GM19238 (cell line): ENCODE measurements around the gene BSND.

Experiments
- DNase-seq: peaks from one replicate; pipeline ENCODE4 v3.0.0; 2011; ENCODE audit warnings: low spot score; ENCODE audit not compliant: insufficient read length

Gene BSND

GRCh38 chr1:54990916-54991315, 7.8 kb upstream of the BSND start:
- no peak for DNase-seq

DNA sequence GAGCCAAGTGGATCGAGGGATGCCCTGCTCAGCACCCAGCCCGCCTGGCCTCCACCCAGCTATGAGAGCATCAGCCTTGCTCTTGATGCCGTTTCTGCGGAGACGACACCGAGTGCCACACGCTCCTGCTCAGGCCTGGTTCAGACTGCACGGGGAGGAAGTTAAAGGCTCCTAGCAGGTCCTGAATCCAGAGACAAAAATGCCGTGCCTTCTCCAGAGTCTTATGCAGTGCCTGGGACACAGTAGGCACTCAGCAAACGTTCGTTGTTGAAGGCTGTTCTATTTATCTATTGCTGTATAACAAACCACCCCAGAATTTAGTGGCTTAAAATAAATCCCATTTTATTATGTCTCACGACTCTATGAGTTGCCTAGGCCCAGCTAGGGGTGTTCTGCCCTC, 6.8 kb upstream of the BSND start:
- DNase-seq, result no peak

DNA sequence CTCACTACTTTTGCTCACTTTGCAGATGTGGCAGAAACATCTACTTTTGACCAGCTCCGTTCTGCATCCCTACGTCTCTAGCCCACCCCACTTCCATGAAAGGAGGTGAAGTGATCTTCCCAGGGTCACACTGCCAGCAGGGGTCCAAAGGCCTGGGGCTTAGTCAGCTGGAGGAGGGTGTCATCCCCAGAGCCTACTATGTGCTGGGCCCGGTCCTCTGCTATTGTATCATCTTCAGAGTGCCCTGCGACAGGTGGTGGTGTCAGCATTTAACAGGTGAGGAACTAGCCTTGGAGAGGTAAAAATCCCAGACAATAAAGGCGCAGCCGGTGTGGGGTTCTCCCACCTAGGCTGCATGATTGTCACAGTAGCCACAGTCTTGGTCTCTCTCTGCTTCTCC, 5.6 kb upstream of the BSND start:
- DNase-seq, result no peak

DNA sequence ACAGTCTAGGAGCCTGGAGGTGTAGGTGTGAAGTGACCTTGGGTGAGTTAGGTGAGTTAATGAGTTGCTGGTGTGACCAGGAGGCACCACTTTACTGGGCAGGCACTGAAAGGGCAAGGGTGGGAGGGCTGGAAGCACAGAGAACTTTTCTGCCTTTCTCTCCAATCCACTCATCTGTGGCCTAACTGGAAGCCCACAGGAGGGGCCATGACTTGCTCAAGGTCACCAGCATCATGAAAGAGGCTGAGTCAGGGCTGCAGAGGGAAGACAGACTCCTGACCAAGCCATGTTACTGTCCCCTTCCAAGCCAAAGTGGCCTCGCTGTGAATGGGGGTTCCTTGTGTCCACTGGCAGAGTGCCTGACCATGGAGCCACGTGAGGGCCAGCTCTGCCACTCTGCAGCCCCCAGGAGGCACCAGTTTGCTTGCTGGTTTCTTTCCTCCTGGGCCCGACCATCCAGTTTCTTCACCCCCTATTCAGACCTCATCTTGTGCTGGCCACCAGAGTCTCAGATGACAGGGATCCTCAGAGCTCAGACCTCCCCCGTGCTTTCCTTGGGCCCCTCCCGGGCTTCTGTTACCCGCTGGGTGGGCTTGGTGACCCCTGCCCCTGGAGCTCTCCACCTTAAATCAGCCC, 4.3 kb upstream of the BSND start:
- no peak for DNase-seq

DNA sequence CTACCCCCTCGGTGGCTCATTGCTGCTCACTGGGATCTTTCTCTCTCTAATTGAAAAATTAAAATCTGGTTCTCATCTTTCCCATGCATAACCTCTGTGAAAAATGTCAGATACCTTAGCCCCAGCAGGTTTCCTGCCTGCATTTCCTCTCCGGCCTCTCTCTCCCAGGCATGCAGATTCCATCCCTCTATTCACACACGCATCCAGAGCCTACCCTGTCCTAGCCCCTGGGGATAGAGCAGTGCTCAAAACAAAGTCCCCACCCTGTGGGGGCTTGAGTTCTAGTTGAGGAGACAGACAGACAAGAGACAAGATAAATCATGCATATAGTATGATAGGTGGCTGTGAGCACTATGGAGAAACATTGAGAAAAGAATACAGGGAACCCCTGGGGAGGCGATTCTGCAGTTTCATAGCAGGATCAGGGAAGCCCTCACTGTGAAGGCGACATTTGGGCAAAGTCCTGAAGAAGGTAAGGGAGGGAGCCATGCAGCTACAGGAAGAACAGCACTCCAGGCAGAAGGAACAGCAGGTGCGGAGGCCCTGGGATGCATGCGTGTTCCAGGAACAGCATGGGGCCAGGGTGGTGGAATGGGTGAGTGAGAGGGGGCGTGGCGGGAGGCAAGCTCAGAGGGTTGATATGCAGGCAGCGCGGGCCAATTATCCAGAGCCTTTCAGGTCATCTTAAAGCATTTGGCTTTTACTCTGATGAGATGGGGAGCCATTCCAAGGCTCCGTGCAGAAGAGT, 3.5 kb upstream of the BSND start:
- no peak for DNase-seq

DNA sequence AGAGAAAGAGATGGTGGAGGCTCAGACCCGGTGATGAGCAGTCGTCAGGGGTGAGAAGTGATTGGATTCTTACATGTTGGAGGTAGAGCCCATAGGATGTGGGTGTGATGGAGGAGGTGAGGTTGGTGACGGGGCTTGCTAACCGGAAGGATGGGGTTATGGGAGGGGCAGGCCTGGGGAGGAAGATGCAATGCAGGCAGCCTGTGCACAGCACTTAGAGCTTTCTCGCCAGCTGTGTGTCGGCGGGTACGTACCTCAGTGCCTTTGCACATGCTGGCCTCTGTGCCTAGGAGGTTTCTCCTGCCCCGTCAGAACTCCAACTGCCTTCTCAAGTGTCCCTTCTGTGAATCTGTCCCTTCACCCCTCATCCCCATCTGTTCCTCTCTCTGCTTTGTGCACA, 2.9 kb upstream of the BSND start:
- DNase-seq, result no peak

GRCh38 chr1:54996359-54996868, 2.3 kb upstream of the BSND start:
- peak; percentile 93 for DNase-seq

GRCh38 chr1:54996869-54997710, 1.6 kb upstream of the BSND start:
- DNase-seq, result no peak

GRCh38 chr1:54997711-54997986, 1.1 kb upstream of the BSND start:
- no peak for DNase-seq

- DNase-seq, result no peak
Measured at GRCh38 chr1:54998100-54998499, 633 bp upstream of the BSND start.

DNA sequence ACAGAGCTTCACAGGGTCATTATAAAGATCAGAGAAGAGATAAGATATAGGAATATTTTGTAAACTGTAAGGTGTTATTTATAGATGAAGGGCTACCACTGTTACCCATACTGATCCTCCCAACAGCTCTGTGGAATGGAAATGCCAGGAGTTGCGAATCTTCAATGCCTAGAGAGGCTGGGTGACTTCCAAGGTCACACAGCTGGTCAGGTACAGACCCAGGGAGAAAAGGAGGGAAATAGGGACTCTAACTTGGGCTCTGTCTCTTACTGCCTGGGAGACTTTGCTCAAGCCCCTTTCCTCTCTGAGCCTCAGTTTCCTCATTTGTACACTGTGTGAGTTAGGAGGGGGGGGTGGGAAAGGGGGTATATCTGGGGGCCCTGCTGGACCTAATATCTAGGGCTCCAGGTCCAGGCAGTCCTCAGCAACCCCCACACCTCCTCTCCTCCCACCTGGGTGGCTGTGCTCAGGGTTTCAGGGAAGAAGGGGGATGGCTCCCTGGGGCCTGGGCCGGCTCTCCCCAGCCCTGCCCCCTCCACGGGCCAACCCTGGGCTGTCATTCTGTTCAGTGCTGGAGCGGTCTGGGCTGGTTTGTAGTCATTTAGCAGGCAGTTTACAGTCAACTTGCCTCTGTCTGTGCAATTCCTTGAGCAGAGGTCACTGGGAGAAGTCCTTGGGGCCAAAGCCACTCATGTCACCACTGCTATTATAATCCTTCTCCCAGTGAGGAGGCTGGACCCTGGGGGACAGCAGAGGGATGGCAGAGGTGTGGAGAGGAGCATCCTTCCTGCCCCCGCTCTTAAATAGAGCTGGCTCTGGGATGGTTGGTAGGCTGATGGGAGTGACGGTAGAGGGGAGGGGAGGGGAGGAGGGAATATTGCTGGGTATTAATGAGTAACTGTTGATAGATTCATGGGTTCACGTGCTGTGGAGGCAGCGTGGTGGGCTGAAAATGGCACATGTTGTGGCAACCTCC, 1.7 kb downstream of the BSND start:
- no peak for DNase-seq

DNA sequence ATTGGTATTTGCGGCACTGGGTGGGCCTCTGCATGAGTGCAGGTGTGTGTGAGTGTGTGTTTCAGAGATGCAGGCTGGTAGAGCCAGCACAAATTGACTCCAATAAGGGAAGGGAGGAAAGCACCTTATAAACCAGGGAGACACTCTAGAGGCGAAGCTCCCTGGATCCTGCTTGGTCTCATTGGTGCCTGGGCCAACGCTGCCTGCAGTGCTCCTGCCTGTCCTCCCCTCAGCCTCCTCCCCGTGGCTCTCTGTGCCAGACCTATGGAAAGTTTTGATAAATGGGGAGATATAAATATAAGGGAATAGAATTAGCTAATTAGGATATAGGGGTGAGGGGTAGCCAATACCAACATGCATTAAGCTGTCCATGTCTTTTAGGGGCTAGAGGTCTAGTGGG, 2.6 kb downstream of the BSND start:
- DNase-seq, result no peak

GRCh38 chr1:55002686-55003085, 4.0 kb downstream of the BSND start:
- no peak for DNase-seq

GRCh38 chr1:55005351-55006140, 6.8 kb downstream of the BSND start:
- no peak for DNase-seq

- DNase-seq, result no peak
Measured at GRCh38 chr1:55006931-55007330, 8.2 kb downstream of the BSND start.

DNA sequence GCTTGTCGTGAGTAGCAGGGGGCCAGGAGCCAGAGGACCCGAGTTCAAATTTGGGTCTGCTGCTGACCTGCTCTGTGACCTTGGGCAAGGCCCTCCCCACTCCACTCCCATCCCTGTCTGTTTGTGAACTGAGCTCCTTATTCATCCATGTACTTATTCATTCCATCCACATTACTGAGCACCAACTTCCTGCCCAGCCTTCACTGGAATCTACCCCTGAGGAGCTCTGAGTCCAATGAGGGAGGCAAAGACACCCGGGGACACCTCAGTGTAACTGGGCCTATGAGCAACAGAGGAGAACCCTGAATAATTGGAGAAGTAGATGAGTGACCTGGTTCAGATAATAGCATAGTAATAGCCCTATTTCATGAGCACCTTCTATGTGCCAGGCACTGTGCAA, 8.9 kb downstream of the BSND start:
- DNase-seq, result no peak

- DNase-seq, result no peak
Measured at GRCh38 chr1:55010194-55010886, 11.6 kb downstream of the BSND start.

- DNase-seq, result no peak
Measured at GRCh38 chr1:55010887-55011217, 12.1 kb downstream of the BSND start.

DNA sequence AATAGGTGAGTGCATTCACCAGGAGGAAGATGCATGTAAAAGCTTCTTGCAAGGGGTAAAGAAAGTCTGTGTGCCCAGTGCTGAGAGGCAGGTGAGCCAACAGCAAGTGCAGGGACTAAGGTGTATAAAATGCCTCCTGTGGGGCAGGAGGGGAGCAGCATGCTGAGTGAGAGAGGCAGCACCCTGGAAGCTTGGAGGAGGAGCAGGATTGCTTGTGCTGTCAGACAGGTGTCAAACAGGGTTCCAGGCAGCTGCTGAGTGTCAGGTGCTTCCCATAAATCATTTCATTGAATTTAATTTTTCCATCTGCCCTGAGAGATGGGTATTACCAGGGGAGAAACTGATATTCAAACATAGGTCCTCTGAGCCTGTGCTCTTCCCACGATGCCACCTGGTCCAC, 13.9 kb downstream of the BSND start:
- no peak for DNase-seq

GRCh38 chr1:55015123-55015522, 16.4 kb downstream of the BSND start:
- DNase-seq, result no peak
